Fibroblast of lung (primary cell): Measurements from ENCODE around the gene DCLRE1B. TPM values are rescaled to one million over a fixed set of nuclear protein-coding genes. Genes with fewer than 3 reads are reported as not detected.

Experiments
- DNase-seq, 2 donors: peaks; one replicate each; pipeline versions ENCODE4 v3.0.0 to v3.0.0-alpha.2; 2010; ENCODE audit warnings: low read depth in 2 of 2
- H2AFZ ChIP-seq: 2 replicates; pipeline ENCODE4 v1.5.1; 2012; ENCODE audit warnings: low read length, control low read depth, inconsistent platforms
- H3K27ac ChIP-seq: 2 replicates; pipeline ENCODE4 v1.5.1; 2011; ENCODE audit warnings: low read length, control low read depth; ENCODE audit not compliant: insufficient read depth
- H3K27me3 ChIP-seq: 2 replicates; pipeline ENCODE4 v1.5.1; 2011; ENCODE audit warnings: mild to moderate bottlenecking, low read length; ENCODE audit not compliant: control insufficient read depth, insufficient read depth
- H3K36me3 ChIP-seq: 2 replicates; pipeline ENCODE4 v1.5.1; 2011; ENCODE audit warnings: low read length; ENCODE audit not compliant: control insufficient read depth, insufficient read depth
- H3K4me1 ChIP-seq: 2 replicates; pipeline ENCODE4 v1.5.1; 2011; ENCODE audit warnings: low read length; ENCODE audit not compliant: control insufficient read depth, insufficient read depth; ENCODE audit errors: extremely low read depth
- H3K4me2 ChIP-seq: 2 replicates; pipeline ENCODE4 v1.5.1; 2011; ENCODE audit warnings: low read length, control low read depth; ENCODE audit not compliant: insufficient read depth; ENCODE audit errors: extremely low read depth
- H3K4me3 ChIP-seq, 4 experiments: fragments of 200-600 bp in 1 of 4; sonication (generic) in 1 of 4; replicated peaks in 1 of 4; 2 replicates each; pipeline ENCODE4 v1.5.1; 2011 to 2016; ENCODE audit warnings: low read length in 4 of 4, low read depth in 3 of 4, mild to moderate bottlenecking in 3 of 4, control low read depth in 2 of 4, inconsistent platforms in 1 of 4, mixed read lengths in 1 of 4; ENCODE audit not compliant: insufficient read depth in 1 of 4; ENCODE audit errors: control extremely low read depth in 1 of 4
- H3K79me2 ChIP-seq: 2 replicates; pipeline ENCODE4 v1.5.1; 2012; ENCODE audit warnings: mild to moderate bottlenecking, low read length, inconsistent platforms; ENCODE audit not compliant: control insufficient read depth, insufficient read depth
- H3K9ac ChIP-seq: 2 replicates; pipeline ENCODE4 v1.5.1; 2011; ENCODE audit warnings: mild to moderate bottlenecking, low read length, control low read depth; ENCODE audit not compliant: insufficient read depth
- H3K9me3 ChIP-seq: 2 replicates; pipeline ENCODE4 v1.5.1; 2012; ENCODE audit warnings: low read depth, low read length; ENCODE audit not compliant: control insufficient read depth, insufficient read depth
- H4K20me1 ChIP-seq: 2 replicates; pipeline ENCODE4 v1.5.1; 2011; ENCODE audit warnings: low read length; ENCODE audit not compliant: control insufficient read depth, insufficient read depth; ENCODE audit errors: extremely low read depth
- EZH2 ChIP-seq: IDR thresholded peaks from 2 replicates; pipeline ENCODE4 v1.5.1; 2012; ENCODE audit warnings: low read length, control low read depth, mild to moderate bottlenecking; ENCODE audit errors: missing control alignments
- polyA plus RNA-seq, 2 donors: library from polyadenylated mRNA; depleted of rRNA in 1 of 2; stranded (reverse) in 1 of 2; unstranded in 1 of 2; fragments of >200 nt; gene quantifications; 2 replicates each; pipeline ENCODE4 v1.2.1, GENCODE V29; 2011 to 2012; ENCODE audit warnings: missing spikeins in 1 of 2
- total RNA-seq: library from RNA; depleted of rRNA; stranded (reverse); fragments of >200 nt; gene quantifications from 2 replicates; pipeline ENCODE4 v1.2.1, GENCODE V29; 2014
- TF ChIP-seq, protein P1 (sequence below), 2 donors: IDR thresholded peaks in 1 of 2; conservative IDR thresholded peaks in 1 of 2; 1 replicate in 1 of 2; 2 replicates in 1 of 2; pipeline ENCODE4 v1.5.1; 2011 to 2012; ENCODE audit warnings: low read length in 2 of 2, control low read depth in 1 of 2, inconsistent platforms in 1 of 2, low read depth in 1 of 2, mild to moderate bottlenecking in 1 of 2

DCLRE1B gene
- total and polyA plus RNA-seq, 2 donors (not counting 1 experiment from before 2014, with no cell fraction given) = 0.66 to 3.4 TPM

- Histone ChIP-seq H3K27ac (peak overlapping the region; percentile 98), H3K4me1 (peaks cover 2% of the 10 kb centered on the region), H2AFZ (peak overlapping the region; percentile 99), H3K9me3 (no peaks in the 10 kb centered on the region), H3K36me3 (no peaks in the 10 kb centered on the region), H3K27me3 (no peaks in the 10 kb centered on the region), H3K4me3 (peak overlapping the region; percentile 81 to 99 (median 96)), H3K4me2 (peak overlapping the region; percentile 96), H4K20me1 (no peaks in the 10 kb centered on the region), H3K9ac (peak overlapping the region; percentile 97), H3K79me2 (peaks cover 35% of the 10 kb centered on the region)
- TF ChIP-seq, protein P1, sequence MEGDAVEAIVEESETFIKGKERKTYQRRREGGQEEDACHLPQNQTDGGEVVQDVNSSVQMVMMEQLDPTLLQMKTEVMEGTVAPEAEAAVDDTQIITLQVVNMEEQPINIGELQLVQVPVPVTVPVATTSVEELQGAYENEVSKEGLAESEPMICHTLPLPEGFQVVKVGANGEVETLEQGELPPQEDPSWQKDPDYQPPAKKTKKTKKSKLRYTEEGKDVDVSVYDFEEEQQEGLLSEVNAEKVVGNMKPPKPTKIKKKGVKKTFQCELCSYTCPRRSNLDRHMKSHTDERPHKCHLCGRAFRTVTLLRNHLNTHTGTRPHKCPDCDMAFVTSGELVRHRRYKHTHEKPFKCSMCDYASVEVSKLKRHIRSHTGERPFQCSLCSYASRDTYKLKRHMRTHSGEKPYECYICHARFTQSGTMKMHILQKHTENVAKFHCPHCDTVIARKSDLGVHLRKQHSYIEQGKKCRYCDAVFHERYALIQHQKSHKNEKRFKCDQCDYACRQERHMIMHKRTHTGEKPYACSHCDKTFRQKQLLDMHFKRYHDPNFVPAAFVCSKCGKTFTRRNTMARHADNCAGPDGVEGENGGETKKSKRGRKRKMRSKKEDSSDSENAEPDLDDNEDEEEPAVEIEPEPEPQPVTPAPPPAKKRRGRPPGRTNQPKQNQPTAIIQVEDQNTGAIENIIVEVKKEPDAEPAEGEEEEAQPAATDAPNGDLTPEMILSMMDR (conservative IDR thresholded peaks at IDR 0.05 in 1 of 2, IDR thresholded peaks at IDR 0.05 in 1 of 2; ENCODE audit: low read depth in 1 of 2, low read length in 2 of 2) = no peak
- TF ChIP-seq EZH2 = no peak
- DNase-seq = peak in 1 of 2 donors; percentile 54
Measured at GRCh38 chr1:113928187-113928930, 23.2 kb downstream of the DCLRE1B start.

DNA sequence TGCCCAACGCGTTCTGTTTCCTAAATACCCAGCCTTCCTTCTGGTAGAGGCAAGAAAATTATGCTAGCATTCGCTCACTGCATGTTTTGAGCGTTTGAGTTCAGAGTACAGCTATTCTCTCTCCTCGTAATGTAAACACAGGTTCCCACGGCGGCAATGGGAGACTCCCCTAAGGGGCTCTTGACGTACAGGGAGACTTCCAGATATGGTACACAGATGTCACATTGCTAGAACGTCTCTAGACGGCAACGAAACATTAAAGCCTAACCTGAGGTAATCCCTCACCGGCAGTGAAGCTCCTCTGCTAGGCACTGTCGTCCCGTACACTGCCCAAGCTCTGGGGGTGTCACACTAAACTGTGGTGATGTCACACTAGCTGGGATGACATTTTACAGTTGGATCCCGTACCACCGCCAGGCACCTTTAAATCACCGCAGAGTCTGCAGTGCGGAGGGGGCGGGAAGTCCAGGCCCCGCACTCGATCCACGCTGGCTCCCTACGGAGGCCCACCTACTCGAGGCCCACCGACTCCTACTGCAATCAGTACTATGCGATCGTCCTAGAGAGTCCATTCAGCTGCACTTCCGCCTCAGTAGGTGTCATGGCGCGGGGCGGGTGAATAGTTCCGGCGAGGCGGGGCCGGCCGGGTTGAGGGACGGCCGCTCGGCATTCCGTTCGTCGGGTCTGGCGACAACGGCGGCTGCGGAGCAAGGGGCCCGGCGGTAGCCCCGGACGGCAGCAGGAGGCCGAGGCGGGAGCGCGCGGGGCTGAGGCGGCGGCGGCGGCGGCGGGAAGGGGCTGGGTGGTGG, 24.0 kb downstream of the DCLRE1B start, which contains the start of gene HIPK1:
Gene HIPK1 (plus strand): TSS at position 384 of the 809 bp plus-strand sequence.
- no peak for TF ChIP-seq EZH2
- TF ChIP-seq, protein P1 (conservative IDR thresholded peaks at IDR 0.05 in 1 of 2, IDR thresholded peaks at IDR 0.05 in 1 of 2; ENCODE audit: low read depth in 1 of 2, low read length in 2 of 2) = no peak
- Histone ChIP-seq H3K27ac (peak within 1 kb of the TSS; percentile 98), H3K4me1 (peaks cover 2% of the 10 kb centered on the region), H2AFZ (peak within 1 kb of the TSS; percentile 99), H3K36me3 (no peaks in the 10 kb centered on the region), H3K9me3 (no peaks in the 10 kb centered on the region), H3K9ac (peak within 1 kb of the TSS; percentile 97), H3K4me2 (peak within 1 kb of the TSS; percentile 96), H3K79me2 (peaks cover 43% of the 10 kb centered on the region), H3K27me3 (no peaks in the 10 kb centered on the region), H3K4me3 (peak within 1 kb of the TSS; percentile 81 to 99 (median 96)), H4K20me1 (no peaks in the 10 kb centered on the region)
- peak; percentile 82 to 89 for DNase-seq
